NCI-H460 (cell line): ENCODE measurements around the gene CHRNE. TPM values are rescaled to one million over a fixed set of nuclear protein-coding genes. Genes with fewer than 3 reads are reported as not detected.
"Not testable (repeated sequence)": the region's sequence is repeated elsewhere in the genome, so short reads cannot be mapped to it uniquely, and the experiment has no call there.

Source experiments
- DNase-seq: peaks from one replicate; pipeline ENCODE4 v3.0.0-alpha.2; 2016; ENCODE audit warnings: low read depth; ENCODE audit errors: extremely low read depth
- total RNA-seq: library from RNA; depleted of rRNA; stranded (reverse); fragments of >200 nt; shearing (Covaris generic); gene quantifications from 2 replicates; pipeline ENCODE4 v1.2.3, GENCODE V29; 2014

CHRNE gene
- total RNA-seq, 1 experiment from 2014 or later: not detected

DNA sequence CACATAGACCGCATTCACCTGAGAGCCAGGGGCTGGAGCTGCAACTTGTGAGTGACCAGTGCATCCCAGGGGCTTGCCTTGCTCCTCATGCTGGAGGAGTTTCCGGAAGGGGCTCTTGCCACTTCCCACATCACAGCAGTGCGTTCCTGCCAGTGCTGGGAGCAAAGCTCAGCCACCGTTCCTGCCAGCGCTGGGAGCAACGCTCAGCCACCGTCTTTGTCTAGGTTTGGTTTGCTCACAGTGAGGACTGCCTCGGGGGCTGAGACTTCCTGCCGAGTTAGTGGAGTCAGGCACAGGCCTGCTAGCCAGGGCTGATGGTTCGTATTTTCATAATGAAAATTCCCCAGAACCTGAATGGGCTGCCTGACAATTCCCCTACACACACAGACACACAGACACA, 5.4 kb upstream of the CHRNE start:
- DNase-seq: no peak

DNA sequence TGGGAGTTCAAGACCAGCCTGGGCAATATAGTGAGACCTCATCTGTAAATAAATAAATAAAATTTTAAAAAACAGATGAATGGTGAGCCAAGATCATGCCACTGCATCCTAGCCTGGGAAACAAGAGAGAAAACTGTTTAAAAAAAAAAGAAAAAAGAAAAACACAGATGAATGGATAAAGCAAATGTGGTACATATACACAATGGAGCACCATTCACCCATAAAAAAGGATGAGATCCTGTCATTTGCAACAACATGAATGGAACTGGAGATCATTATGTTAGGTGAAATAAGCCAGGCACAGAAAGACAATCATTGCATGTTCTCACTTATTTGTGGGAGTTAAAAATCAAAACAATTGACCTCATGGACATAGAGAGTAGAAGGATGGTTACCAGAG, 3.7 kb upstream of the CHRNE start:
- DNase-seq: not testable (repeated sequence)

- no peak for DNase-seq
These were observed 358 bp downstream of the CHRNE start for GRCh38 chr17:4902540-4902939.

DNA sequence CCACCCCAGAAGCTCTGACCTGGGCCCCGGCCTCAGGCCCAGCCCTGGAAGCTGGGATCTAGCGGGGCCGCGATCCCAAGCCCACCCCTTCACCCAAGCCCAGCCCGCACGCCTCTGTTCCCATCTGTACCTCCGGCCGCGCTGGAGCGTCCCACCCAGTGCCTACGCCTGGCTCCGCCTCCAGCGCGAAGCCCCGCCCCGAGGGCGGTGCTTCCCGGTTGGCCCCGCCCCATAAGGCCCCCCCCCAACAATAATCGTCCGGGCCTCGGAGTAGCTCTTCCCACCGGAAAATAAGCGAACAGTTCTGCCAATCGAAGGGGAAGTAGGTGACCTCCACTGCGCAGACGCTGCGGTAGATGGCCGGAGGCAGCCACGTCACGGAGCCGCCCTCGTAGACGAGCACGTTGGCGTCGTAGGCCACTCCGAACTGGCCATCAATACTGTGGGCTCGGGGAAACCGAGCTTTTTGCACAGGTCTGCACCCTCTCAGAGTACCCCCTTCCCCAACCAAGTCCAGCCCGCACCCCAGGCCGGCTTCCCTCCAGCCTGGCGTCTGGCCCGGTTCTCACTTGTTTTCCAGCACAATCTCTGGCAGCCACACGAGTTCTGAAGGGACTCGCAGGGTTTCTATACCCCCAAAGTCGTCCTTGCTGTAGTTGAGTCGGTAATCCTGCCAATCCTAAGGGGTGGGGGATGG, 1.1 kb downstream of the CHRNE start:
- DNase-seq: no peak

GRCh38 chr17:4901108-4901647, 1.7 kb downstream of the CHRNE start:
- DNase-seq: no peak

- DNase-seq: no peak
These were observed 2.4 kb downstream of the CHRNE start for GRCh38 chr17:4900231-4901107.

DNA sequence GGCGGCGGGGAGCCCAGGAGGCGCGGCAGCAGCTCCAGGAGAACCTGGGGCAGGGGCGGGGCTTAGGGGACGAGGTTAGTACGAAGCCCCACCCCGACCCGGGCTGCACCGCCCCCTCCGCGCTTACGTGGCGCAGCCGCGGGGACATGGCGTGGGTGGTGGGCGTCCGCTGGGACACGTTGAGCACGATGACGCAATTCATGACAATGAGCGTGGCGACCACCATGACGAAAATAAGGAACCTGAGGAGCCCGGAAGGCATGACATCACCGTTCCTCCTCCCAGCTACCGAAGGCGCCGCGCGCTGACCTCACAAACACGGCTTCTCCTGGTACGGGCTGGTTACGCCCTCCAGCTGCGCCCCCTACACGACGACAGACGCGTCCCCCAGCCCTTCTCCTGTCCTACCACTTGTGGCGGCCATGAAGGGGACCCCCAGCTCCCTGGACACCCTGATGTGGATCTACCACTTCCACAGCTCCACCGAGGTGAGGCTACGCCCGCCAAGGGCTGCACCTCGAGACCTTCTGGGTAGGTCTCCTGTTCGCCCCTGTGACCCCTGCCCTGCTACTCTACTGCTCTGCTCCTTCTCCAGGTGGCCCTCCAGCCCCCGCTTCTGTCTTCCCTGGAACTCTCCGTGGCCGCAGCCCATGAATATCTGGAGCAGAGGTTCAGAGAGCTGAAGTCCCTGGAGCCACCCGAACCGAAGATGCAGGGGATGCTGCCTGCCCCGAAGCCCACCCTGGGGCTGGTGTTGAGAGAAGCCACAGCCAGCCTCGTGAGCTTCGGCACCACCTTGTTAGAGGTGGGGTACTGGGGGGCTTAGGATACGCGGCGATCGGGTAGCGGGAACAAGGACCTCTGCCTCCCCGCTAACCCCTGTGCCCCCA, 3.3 kb downstream of the CHRNE start, which contains the start of gene C17orf107:
Gene C17orf107, plus strand, starts transcription at position 196 of the 890 bp plus-strand sequence. Its CDS starts 227 bp downstream, at position 423.
- DNase-seq: no peak

GRCh38 chr17:4898927-4899326, 4.0 kb downstream of the CHRNE start:
- no peak for DNase-seq

GRCh38 chr17:4898351-4898750, 4.5 kb downstream of the CHRNE start:
- no peak for DNase-seq

- DNase-seq: no peak
These were observed 5.1 kb downstream of the CHRNE start for GRCh38 chr17:4897785-4898184.

DNA sequence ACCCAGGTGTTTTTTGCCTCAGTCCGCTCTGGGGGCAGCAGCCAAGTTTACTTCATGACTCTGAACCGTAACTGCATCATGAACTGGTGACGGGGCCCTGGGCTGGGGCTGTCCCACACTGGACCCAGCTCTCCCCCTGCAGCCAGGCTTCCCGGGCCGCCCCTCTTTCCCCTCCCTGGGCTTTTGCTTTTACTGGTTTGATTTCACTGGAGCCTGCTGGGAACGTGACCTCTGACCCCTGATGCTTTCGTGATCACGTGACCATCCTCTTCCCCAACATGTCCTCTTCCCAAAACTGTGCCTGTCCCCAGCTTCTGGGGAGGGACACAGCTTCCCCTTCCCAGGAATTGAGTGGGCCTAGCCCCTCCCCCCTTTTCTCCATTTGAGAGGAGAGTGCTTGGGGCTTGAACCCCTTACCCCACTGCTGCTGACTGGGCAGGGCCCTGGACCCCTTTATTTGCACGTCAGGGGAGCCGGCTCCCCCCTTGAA, 5.7 kb downstream of the CHRNE start:
- DNase-seq: no peak

DNA sequence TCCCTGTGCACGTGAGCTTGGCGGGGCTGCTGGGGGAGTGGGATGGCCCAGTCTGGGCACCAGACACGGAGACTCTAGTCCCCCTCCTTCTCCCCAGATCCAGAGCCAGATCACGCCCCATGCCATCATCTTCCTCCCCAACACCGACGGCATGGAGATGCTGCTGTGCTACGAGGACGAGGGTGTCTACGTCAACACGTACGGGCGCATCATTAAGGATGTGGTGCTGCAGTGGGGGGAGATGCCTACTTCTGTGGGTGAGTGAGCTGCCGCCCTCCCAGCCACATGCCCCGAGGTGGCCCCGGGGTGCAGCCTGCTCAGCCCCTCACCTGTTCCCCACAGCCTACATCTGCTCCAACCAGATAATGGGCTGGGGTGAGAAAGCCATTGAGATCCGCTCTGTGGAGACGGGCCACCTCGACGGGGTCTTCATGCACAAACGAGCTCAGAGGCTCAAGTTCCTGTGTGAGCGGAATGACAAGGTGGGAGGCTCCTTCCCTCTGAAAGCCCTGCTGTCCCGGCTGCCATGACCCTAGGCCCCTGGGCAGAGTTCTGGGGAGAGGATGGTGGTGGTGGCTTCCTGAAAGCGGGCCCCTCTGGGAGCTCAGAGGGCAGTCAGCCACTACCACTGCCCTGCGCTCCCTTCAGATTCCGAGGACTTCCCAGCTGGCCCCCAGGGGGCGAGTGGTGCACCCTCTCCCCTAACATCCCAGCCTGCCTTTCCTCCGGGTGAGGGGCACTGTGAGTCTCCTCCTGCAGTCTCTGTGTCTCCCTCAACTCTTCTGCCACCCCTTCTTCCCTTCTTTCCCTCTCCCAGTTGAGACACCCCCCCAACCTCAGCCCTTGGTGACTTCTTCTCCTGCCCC, 6.3 kb downstream of the CHRNE start:
- DNase-seq: no peak

DNA sequence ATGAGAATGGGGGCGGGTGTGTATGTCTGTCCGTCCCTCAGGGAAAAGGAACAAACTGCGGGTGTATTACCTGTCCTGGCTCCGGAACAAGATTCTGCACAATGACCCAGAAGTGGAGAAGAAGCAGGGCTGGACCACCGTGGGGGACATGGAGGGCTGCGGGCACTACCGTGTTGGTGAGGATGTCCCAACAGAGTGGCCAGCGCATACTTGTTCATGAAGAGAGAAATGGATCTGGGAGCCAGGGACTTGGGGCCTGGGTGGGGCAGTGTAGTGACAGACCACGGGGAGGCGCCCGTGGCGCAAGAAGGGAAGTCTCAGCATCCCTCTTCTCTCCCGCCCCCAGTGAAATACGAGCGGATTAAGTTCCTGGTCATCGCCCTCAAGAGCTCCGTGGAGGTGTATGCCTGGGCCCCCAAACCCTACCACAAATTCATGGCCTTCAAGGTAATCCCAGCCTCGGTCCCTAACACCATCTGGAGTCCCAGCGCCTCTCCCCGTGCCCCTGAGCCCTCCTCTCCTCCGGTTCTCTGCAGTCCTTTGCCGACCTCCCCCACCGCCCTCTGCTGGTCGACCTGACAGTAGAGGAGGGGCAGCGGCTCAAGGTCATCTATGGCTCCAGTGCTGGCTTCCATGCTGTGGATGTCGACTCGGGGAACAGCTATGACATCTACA, 7.1 kb downstream of the CHRNE start:
- DNase-seq: no peak

GRCh38 chr17:4895121-4895520, 7.8 kb downstream of the CHRNE start:
- DNase-seq: no peak

DNA sequence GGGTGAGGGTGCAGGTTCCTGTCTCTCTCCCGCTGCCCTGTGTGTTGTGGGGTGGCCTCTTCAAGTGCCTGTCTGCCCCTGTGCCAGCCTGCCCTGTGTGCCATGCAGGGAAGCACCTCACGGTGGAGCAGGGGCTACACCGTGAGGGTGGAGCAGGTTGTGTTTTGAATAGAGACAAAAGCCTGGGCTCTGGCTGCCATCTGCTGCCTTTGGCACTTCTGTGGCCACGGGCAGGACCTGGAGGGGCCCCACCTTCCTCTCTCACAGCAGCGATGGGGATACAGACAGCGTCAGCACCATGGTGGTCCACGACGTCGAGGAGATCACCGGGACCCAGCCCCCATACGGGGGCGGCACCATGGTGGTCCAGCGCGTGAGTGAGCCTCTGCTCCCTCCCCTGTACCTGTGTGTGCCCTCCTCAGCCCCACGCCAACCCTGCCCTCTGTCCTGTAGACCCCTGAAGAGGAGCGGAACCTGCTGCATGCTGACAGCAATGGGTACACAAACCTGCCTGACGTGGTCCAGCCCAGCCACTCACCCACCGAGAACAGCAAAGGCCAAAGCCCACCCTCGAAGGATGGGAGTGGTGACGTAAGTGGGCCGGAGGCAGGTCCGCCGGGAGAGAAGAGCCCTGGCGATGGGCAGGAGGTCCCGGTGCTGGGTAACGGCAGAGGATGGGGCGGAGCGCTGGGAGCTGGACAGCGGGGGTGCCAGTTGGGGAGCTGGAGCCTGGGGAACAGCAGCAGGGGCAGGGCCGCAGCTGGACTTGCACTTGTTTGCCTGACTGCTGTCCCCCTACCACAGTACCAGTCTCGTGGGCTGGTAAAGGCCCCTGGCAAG, 9.0 kb downstream of the CHRNE start:
- no peak for DNase-seq

- DNase-seq: no peak
These were observed 9.6 kb downstream of the CHRNE start for GRCh38 chr17:4893272-4893671.

DNA sequence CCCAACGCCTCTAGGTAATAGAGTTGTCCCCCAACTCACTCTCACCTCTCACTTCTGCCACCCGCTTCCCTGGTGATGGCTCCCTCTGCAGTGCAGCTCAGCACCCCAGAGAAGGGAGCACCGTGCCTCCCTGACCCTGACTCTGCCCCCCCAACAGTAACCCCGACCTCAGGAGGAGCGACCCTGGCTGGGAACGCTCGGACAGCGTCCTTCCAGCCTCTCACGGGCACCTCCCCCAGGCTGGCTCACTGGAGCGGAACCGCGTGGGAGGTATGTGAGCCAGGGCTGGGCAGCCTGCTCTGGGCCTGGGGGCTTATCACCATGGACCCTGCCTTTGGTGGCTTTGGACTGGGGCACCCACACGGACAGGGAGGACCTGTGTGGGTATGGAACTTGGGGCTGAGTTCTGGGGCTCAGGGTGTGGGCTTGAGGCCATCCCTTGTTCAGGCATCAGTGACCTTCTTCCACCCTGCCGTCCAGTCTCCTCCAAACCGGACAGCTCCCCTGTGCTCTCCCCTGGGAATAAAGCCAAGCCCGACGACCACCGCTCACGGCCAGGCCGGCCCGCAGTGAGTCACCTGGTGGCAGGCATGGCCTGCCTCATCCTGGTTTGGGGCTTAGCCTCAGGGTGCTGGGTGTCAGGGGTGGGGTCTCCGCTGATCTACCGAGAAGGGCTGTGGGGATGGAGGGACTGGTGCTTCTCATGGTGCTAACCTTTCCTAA, 10.2 kb downstream of the CHRNE start:
- DNase-seq: no peak
